NCI-H187 treated with DMSO at 0.1 percent for 48 hours (cell line): ENCODE data around the gene FNBP1L.
"Not testable (repeated sequence)": the region's sequence is repeated elsewhere in the genome, so short reads cannot be mapped to it uniquely, and the experiment has no call there.

Experiments used
- DNase-seq: peaks from one replicate; lab custom pipeline; 2025; lab: John Stamatoyannopoulos, UW

The FNBP1L gene

GRCh38 chr1:93573940-93574469 lies 126.1 kb downstream of the FNBP1L start:
- no peak for DNase-seq

- no peak for DNase-seq
These were observed 126.6 kb downstream of the FNBP1L start for GRCh38 chr1:93574511-93574910.

- no peak for DNase-seq
These were observed 127.1 kb downstream of the FNBP1L start for GRCh38 chr1:93574991-93575390.

- peak; percentile 24 for DNase-seq
These were observed 127.8 kb downstream of the FNBP1L start for GRCh38 chr1:93575621-93576284.

GRCh38 chr1:93576346-93576745 lies 128.4 kb downstream of the FNBP1L start:
- no peak for DNase-seq

- no peak for DNase-seq
These were observed 128.8 kb downstream of the FNBP1L start for GRCh38 chr1:93576746-93577145.

GRCh38 chr1:93577536-93578432 lies 129.9 kb downstream of the FNBP1L start:
- no peak for DNase-seq

- no peak for DNase-seq
These were observed 130.5 kb downstream of the FNBP1L start for GRCh38 chr1:93578433-93578830.

GRCh38 chr1:93578911-93579825 lies 131.2 kb downstream of the FNBP1L start:
- no peak for DNase-seq

GRCh38 chr1:93579891-93580290 lies 132.0 kb downstream of the FNBP1L start:
- DNase-seq: no peak

GRCh38 chr1:93581917-93582850 lies 134.3 kb downstream of the FNBP1L start:
- no peak for DNase-seq

- no peak for DNase-seq
These were observed 136.5 kb downstream of the FNBP1L start for GRCh38 chr1:93584261-93585003.

GRCh38 chr1:93585059-93585966 lies 137.4 kb downstream of the FNBP1L start:
- no peak for DNase-seq

GRCh38 chr1:93587354-93587753 lies 139.4 kb downstream of the FNBP1L start:
- DNase-seq: no peak

GRCh38 chr1:93588206-93588605 lies 140.3 kb downstream of the FNBP1L start:
- no peak for DNase-seq

GRCh38 chr1:93588955-93589354 lies 141.0 kb downstream of the FNBP1L start:
- no peak for DNase-seq

GRCh38 chr1:93591291-93591675 lies 143.4 kb downstream of the FNBP1L start:
- DNase-seq: not testable (repeated sequence)

- DNase-seq: peak; percentile 88
These were observed 144.0 kb downstream of the FNBP1L start for GRCh38 chr1:93591676-93592550.
